HCT116 (cell line): ENCODE data around the gene AFDN. TPM values are rescaled to one million over a fixed set of nuclear protein-coding genes. Genes with fewer than 3 reads are reported as not detected.

Experiments
- ATAC-seq: fragments of 200-7000 bp; cut with Tn5 transposase; 2 replicates; pipeline ENCODE4 v1.9.1; 2020; ENCODE audit warnings: mild to moderate bottlenecking, moderate library complexity
- BruUV-seq: library from RNA; stranded (reverse); fragments of 400-500 nt; replicated peaks from 2 replicates; lab custom pipeline; 2021; lab: Mats Ljungman, UMichigan
- CTCF ChIA-PET: fragments of 300-600 bp; sonication (Branson Sonifier 250); formaldehyde crosslinking; loops from one replicate; lab custom pipeline; 2021; ENCODE audit warnings: antibody characterized with exemption; lab: Charles Lee
- POLR2A ChIA-PET: fragments of 300-600, 350-600 bp; sonication (Branson Sonifier 250); formaldehyde crosslinking; loops from one replicate; lab custom pipeline; 2021; ENCODE audit warnings: antibody characterized with exemption; lab: Charles Lee
- RAD21 ChIA-PET, 2 experiments: fragments of 300-600 bp; sonication (Branson Sonifier 250); formaldehyde crosslinking; loops; one replicate each; lab custom pipeline; 2023; ENCODE audit warnings: low total read pairs in 2 of 2; ENCODE audit not compliant: uncharacterized antibody in 2 of 2, unreplicated experiment in 2 of 2, low non-redundant PET in 1 of 2; lab: Charles Lee
- DNase-seq: peaks from one replicate; pipeline ENCODE4 v3.0.0-alpha.2; 2010; ENCODE audit warnings: low read depth, low spot score
- H2AFZ ChIP-seq: fragments of 200-600 bp; shearing (Covaris generic), sonication (generic); 2 replicates; pipeline ENCODE4 v1.6.1; 2017; ENCODE audit warnings: low read depth, mixed run types, mixed read lengths, antibody characterized with exemption, low read length; ENCODE audit not compliant: poor library complexity, severe bottlenecking
- H3K27ac ChIP-seq: 2 replicates; pipeline ENCODE4 v1.5.1; 2012; ENCODE audit warnings: low read depth, low read length
- H3K27me3 ChIP-seq: fragments of 200-600 bp; sonication (generic); 2 replicates; pipeline ENCODE4 v1.6.1; 2016; ENCODE audit warnings: mixed run types, low read length, mixed read lengths; ENCODE audit not compliant: insufficient read depth
- H3K36me3 ChIP-seq, 2 experiments: fragments of 200-500 bp in 1 of 2; fragments of 200-600 bp in 1 of 2; sonication (Bioruptor generic) in 1 of 2; sonication (generic) in 1 of 2; 2 replicates each; pipeline versions ENCODE4 v1.5.1 to v1.6.1; 2014 to 2016; ENCODE audit warnings: low read length in 2 of 2, inconsistent platforms in 1 of 2, mixed read lengths in 1 of 2, mixed run types in 1 of 2; ENCODE audit not compliant: insufficient read depth in 2 of 2, control insufficient read depth in 1 of 2
- H3K4me1 ChIP-seq, 2 experiments: fragments of 200-600 bp in 1 of 2; sonication (generic) in 1 of 2; 2 replicates each; pipeline versions ENCODE4 v1.5.1 to v1.6.1; 2012 to 2017; ENCODE audit warnings: low read length in 2 of 2, inconsistent platforms in 1 of 2, mild to moderate bottlenecking in 1 of 2, mixed read lengths in 1 of 2, mixed run types in 1 of 2, moderate library complexity in 1 of 2; ENCODE audit not compliant: insufficient read depth in 2 of 2, control insufficient read depth in 1 of 2
- H3K4me2 ChIP-seq: fragments of 200-600 bp; sonication (generic); 2 replicates; pipeline ENCODE4 v1.6.1; 2017; ENCODE audit warnings: mixed run types, low read length, mixed read lengths
- H3K4me3 ChIP-seq, 2 experiments: fragments of 200-600 bp in 1 of 2; sonication (generic) in 1 of 2; replicated peaks in 1 of 2; 2 replicates each; pipeline ENCODE4 v1.5.1; 2011 to 2016; ENCODE audit warnings: low read length in 2 of 2, control low read depth in 1 of 2, low read depth in 1 of 2, mild to moderate bottlenecking in 1 of 2, mixed read lengths in 1 of 2, mixed run types in 1 of 2
- H3K79me2 ChIP-seq: fragments of 200-600 bp; sonication (generic); 2 replicates; pipeline ENCODE4 v1.6.1; 2017; ENCODE audit warnings: mild to moderate bottlenecking, mixed run types, low read length, moderate library complexity, mixed read lengths; ENCODE audit not compliant: insufficient read depth
- H3K9ac ChIP-seq: fragments of 200-600 bp; sonication (generic); 2 replicates; pipeline ENCODE4 v1.6.1; 2016; ENCODE audit warnings: low read length, mixed read lengths
- H3K9me2 ChIP-seq: fragments of 200-600 bp; sonication (generic), shearing (Covaris generic); 2 replicates; pipeline ENCODE4 v1.6.1; 2017; ENCODE audit warnings: mixed run types, mild to moderate bottlenecking, moderate library complexity; ENCODE audit not compliant: insufficient read depth
- H3K9me3 ChIP-seq, 2 experiments: fragments of 200-500 bp in 1 of 2; fragments of 200-600 bp in 1 of 2; sonication (Bioruptor generic) in 1 of 2; sonication (generic) in 1 of 2; 2 replicates each; pipeline ENCODE4 v1.6.1; 2014 to 2017; ENCODE audit warnings: low read length in 2 of 2, mixed read lengths in 2 of 2, inconsistent platforms in 1 of 2, low read depth in 1 of 2, mild to moderate bottlenecking in 1 of 2, mixed run types in 1 of 2, moderate library complexity in 1 of 2; ENCODE audit not compliant: control insufficient read depth in 1 of 2, insufficient read depth in 1 of 2
- H4K20me1 ChIP-seq: fragments of 200-600 bp; sonication (generic), shearing (Covaris generic); 2 replicates; pipeline ENCODE4 v1.6.1; 2017; ENCODE audit warnings: mixed run types, mild to moderate bottlenecking, moderate library complexity; ENCODE audit not compliant: insufficient read depth
- EGR1 ChIP-seq: IDR thresholded peaks from 2 replicates; pipeline ENCODE4 v1.6.1; 2012; ENCODE audit warnings: low read depth
- ELF1 ChIP-seq: IDR thresholded peaks from 2 replicates; pipeline ENCODE4 v1.6.1; 2012; ENCODE audit warnings: low read depth, borderline replicate concordance
- EZH2 ChIP-seq: fragments of 200-600 bp; sonication (generic); IDR thresholded peaks from 2 replicates; pipeline ENCODE4 v1.6.1; 2017; ENCODE audit warnings: antibody characterized with exemption, mixed run types
- EZH2phosphoT487 ChIP-seq: fragments of 200-600 bp; IDR thresholded peaks from 2 replicates; pipeline ENCODE4 v1.6.1; 2018; ENCODE audit warnings: antibody characterized with exemption, borderline replicate concordance
- JUND ChIP-seq: IDR thresholded peaks from 2 replicates; pipeline ENCODE4 v1.6.1; 2012
- POLR2AphosphoS5 ChIP-seq: IDR thresholded peaks from 2 replicates; pipeline ENCODE4 v1.6.1; 2011; ENCODE audit warnings: mild to moderate bottlenecking, low read depth, low read length, moderate library complexity
- RAD21 ChIP-seq: IDR thresholded peaks from 2 replicates; pipeline ENCODE4 v1.6.1; 2012; ENCODE audit warnings: low read depth, mild to moderate bottlenecking
- TCF7L2 ChIP-seq: IDR thresholded peaks from 2 replicates; pipeline ENCODE4 v1.7.0; 2011; ENCODE audit warnings: borderline replicate concordance, inconsistent platforms; ENCODE audit not compliant: insufficient read depth, insufficient read length; ENCODE audit errors: extremely low read depth
- ZFX ChIP-seq: fragments of 450-650 bp; IDR thresholded peaks from 2 replicates; pipeline ENCODE4 v1.6.1; 2017
- intact Hi-C: fragments of 100-400 bp; cut with micrococcal nuclease; formaldehyde crosslinking; loops from 2 replicates; pipeline ENCODE4 v1.10.0; 2022
- total RNA-seq: library from RNA; stranded (reverse); gene quantifications from one replicate; pipeline ENCODE4 v1.2.1, GENCODE V29; 2021; ENCODE audit not compliant: unreplicated experiment
- TF ChIP-seq, protein P1 (sequence below): IDR thresholded peaks from 2 replicates; pipeline ENCODE4 v1.6.1; 2012; ENCODE audit warnings: low read depth
- TF ChIP-seq, protein P2 (sequence below), 3 experiments: fragments of 200-600 bp in 1 of 3; sonication (generic) in 1 of 3; IDR thresholded peaks in 2 of 3; conservative IDR thresholded peaks in 1 of 3; 2 replicates each; pipeline ENCODE4 v1.5.1; 2012 to 2017; ENCODE audit warnings: low read depth in 2 of 3, low read length in 2 of 3, antibody characterized with exemption in 1 of 3, borderline replicate concordance in 1 of 3, control low read depth in 1 of 3, mild to moderate bottlenecking in 1 of 3, mixed read lengths in 1 of 3, mixed run types in 1 of 3, moderate library complexity in 1 of 3; ENCODE audit not compliant: insufficient read depth in 1 of 3

Gene AFDN
- total RNA-seq, 1 experiment from 2014 or later = 59.4 TPM

DNA sequence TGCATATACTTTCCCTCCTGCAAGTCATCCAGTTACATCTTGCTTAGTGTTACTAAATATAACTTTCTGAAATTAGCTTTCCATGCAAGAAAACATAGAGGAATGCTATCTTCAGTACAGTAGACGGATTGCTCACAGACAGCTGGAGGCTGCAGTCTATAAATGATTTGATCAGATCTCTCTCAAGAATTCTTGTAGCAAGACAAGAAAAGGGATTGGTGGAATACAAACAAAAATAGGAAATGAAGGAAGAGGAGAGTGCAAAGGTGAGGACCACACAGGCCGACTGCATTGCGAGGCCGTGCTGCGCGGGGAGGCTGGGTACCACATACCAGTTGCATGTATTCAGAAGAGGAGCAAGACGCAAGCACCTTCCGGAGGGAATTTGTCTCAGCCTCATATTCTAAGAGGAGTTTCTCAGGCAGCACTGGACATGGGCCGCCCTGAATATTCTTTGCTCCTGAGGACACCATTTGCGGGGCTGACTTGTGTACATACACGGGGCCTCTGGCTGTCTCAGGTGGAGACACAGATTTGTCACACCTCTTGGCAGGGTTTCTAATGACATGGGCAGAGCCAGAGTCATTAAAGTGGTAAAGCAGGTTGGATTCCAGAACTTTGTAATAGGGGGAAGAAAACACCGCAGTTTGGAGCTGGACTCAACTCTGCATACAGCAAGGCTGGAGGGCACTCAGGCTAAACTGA, 148.1 kb downstream of the AFDN start:
- H3K9me3 ChIP-seq = no peaks in the 10 kb centered on the region
- H3K27me3 ChIP-seq = no peaks in the 10 kb centered on the region
- H3K9me2 ChIP-seq = no peaks in the 10 kb centered on the region
- DNase-seq (no peak), ATAC-seq (no peak)
- ChIA-PET RAD21 (no interaction called here), CTCF (no interaction called here), POLR2A (no interaction called here)
- TF ChIP-seq ELF1 (no peak), EZH2phosphoT487 (no peak), JUND (no peak), RAD21 (no peak), EGR1 (no peak), TCF7L2 (no peak), ZFX (no peak), POLR2AphosphoS5 (no peak), EZH2 (no peak)
- TF ChIP-seq, protein P1, sequence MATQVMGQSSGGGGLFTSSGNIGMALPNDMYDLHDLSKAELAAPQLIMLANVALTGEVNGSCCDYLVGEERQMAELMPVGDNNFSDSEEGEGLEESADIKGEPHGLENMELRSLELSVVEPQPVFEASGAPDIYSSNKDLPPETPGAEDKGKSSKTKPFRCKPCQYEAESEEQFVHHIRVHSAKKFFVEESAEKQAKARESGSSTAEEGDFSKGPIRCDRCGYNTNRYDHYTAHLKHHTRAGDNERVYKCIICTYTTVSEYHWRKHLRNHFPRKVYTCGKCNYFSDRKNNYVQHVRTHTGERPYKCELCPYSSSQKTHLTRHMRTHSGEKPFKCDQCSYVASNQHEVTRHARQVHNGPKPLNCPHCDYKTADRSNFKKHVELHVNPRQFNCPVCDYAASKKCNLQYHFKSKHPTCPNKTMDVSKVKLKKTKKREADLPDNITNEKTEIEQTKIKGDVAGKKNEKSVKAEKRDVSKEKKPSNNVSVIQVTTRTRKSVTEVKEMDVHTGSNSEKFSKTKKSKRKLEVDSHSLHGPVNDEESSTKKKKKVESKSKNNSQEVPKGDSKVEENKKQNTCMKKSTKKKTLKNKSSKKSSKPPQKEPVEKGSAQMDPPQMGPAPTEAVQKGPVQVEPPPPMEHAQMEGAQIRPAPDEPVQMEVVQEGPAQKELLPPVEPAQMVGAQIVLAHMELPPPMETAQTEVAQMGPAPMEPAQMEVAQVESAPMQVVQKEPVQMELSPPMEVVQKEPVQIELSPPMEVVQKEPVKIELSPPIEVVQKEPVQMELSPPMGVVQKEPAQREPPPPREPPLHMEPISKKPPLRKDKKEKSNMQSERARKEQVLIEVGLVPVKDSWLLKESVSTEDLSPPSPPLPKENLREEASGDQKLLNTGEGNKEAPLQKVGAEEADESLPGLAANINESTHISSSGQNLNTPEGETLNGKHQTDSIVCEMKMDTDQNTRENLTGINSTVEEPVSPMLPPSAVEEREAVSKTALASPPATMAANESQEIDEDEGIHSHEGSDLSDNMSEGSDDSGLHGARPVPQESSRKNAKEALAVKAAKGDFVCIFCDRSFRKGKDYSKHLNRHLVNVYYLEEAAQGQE = no peak
- TF ChIP-seq, protein P2, sequence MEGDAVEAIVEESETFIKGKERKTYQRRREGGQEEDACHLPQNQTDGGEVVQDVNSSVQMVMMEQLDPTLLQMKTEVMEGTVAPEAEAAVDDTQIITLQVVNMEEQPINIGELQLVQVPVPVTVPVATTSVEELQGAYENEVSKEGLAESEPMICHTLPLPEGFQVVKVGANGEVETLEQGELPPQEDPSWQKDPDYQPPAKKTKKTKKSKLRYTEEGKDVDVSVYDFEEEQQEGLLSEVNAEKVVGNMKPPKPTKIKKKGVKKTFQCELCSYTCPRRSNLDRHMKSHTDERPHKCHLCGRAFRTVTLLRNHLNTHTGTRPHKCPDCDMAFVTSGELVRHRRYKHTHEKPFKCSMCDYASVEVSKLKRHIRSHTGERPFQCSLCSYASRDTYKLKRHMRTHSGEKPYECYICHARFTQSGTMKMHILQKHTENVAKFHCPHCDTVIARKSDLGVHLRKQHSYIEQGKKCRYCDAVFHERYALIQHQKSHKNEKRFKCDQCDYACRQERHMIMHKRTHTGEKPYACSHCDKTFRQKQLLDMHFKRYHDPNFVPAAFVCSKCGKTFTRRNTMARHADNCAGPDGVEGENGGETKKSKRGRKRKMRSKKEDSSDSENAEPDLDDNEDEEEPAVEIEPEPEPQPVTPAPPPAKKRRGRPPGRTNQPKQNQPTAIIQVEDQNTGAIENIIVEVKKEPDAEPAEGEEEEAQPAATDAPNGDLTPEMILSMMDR (IDR thresholded peaks at IDR 0.05 in 2 of 3, conservative IDR thresholded peaks at IDR 0.05 in 1 of 3; ENCODE audit: borderline replicate concordance in 1 of 3, insufficient read depth in 1 of 3, low read depth in 2 of 3, low read length in 2 of 3) = no peak
- no peak overlapping the region for H3K4me2 ChIP-seq
- H3K36me3 ChIP-seq = no peaks in the 10 kb centered on the region; a peak in 1 of 4 replicates
- H3K4me1 ChIP-seq = no peaks in the 10 kb centered on the region
- no peaks in the 10 kb centered on the region for H4K20me1 ChIP-seq
- no peak overlapping the region for H3K9ac ChIP-seq
- no peak overlapping the region for H2AFZ ChIP-seq
- no peak overlapping the region for H3K27ac ChIP-seq
- H3K4me3 ChIP-seq = no peak overlapping the region
- BruUV-seq = no TSS peak
- intact Hi-C loops = no loop called here
- no peaks in the 10 kb centered on the region for H3K79me2 ChIP-seq
